AG10803 (cell line): Measurements from ENCODE around the gene CHI3L1.

Experiments used
- DNase-seq: peaks from one replicate; pipeline ENCODE4 v3.0.0; 2010; ENCODE audit warnings: low read depth
- H3K4me3 ChIP-seq: 2 replicates; pipeline ENCODE4 v1.5.1; 2011; ENCODE audit warnings: mild to moderate bottlenecking, low read length, control low read depth
- TF ChIP-seq, protein P1 (sequence below): conservative IDR thresholded peaks from 2 replicates; pipeline ENCODE4 v1.5.1; 2011; ENCODE audit warnings: mild to moderate bottlenecking, low read length, control low read depth, inconsistent platforms

CHI3L1 gene

DNA sequence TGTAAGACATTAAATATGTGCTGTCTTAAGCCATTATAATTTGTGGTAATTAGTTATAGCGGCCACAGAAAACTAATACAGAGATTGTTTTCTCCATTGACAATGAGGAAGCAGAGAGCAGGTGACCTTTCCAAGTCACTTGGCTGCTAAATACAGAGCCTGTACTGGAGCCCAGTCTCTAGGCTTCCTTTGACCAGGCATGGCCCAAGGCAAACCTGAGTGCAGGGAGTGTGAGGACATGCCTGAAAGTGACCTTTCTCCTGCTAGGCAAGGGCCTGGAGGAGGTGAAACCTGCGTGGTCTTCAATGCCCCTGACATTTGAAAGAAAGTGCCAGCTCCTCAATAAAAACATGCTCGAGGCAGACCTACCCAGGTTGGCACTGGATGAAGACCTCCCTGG is 12.5 kb upstream of the CHI3L1 start:
- TF ChIP-seq, protein P1, sequence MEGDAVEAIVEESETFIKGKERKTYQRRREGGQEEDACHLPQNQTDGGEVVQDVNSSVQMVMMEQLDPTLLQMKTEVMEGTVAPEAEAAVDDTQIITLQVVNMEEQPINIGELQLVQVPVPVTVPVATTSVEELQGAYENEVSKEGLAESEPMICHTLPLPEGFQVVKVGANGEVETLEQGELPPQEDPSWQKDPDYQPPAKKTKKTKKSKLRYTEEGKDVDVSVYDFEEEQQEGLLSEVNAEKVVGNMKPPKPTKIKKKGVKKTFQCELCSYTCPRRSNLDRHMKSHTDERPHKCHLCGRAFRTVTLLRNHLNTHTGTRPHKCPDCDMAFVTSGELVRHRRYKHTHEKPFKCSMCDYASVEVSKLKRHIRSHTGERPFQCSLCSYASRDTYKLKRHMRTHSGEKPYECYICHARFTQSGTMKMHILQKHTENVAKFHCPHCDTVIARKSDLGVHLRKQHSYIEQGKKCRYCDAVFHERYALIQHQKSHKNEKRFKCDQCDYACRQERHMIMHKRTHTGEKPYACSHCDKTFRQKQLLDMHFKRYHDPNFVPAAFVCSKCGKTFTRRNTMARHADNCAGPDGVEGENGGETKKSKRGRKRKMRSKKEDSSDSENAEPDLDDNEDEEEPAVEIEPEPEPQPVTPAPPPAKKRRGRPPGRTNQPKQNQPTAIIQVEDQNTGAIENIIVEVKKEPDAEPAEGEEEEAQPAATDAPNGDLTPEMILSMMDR, result no peak
- DNase-seq, result no peak
- H3K4me3 ChIP-seq, result no peak overlapping the region

GRCh38 chr1:203197625-203198024 is 11.1 kb upstream of the CHI3L1 start:
- TF ChIP-seq, protein P1, result no peak
- H3K4me3 ChIP-seq, result no peak overlapping the region
- DNase-seq, result peak; percentile 83

DNA sequence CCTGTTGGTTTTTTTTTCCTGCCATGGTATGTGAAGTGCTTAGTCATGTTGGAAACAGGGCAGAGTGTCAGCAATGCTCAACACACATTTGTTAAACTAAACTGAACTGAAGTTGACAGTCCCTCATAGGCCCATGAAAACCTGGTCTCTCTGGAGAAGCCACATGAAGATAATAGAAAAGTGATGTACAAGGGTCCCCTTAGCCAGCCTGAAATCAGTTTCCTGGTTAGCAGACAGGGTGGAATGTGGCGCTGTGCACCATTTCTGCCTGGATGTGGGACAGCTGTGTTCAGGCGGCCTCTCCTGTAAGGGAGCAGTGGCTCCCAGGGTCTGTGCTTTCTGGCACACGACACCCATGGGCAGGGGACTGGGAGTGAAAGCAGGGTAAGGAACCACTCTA is 9.9 kb upstream of the CHI3L1 start:
- peak; percentile 11 for DNase-seq
- TF ChIP-seq, protein P1, result peak; percentile 29
- H3K4me3 ChIP-seq, result no peak overlapping the region

DNA sequence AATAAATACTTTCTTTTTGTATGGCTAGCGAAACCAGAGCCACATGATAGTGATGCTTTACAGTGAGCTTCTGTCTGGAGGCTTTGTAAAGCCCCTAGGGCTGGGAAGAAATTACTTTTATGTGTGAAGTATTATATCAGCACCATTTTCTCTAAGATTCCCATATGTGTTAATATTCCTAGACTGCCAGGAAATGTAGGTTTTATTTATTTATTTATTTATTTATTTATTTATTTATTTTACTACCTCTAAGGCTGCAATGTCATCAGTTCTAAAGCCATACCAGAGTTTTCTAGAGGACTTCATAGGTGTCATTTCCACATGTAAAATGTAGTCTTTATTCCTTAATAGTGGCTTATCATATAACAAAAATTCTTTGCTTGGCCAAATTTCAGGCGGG is 4.4 kb upstream of the CHI3L1 start:
- TF ChIP-seq, protein P1, result no peak
- no peak overlapping the region for H3K4me3 ChIP-seq
- DNase-seq, result no peak

DNA sequence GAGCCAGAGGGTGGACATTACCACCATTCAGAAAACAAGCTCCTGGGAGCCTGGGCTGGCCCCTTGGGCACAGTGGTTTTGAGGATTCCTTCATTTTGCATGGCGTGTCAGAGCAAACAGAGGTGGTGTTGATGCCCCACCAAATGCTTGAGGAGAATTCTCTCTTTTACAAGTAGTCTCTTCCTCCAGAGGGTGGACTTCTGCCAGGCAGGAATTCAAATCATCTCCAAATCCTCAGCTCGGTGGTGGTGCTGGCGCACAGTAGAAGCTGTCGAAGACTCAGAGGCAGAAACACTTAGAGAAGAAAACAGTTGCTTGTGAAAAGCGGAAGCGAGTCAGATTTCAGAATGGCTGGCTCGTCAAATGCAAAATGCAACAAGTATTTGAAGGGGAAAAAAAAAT is 3.4 kb upstream of the CHI3L1 start:
- no peak overlapping the region for H3K4me3 ChIP-seq
- TF ChIP-seq, protein P1, result no peak
- DNase-seq, result peak; percentile 50

GRCh38 chr1:203188686-203189232 is 2.3 kb upstream of the CHI3L1 start:
- no peak overlapping the region for H3K4me3 ChIP-seq
- DNase-seq, result no peak
- TF ChIP-seq, protein P1, result no peak

- TF ChIP-seq, protein P1, result no peak
- DNase-seq, result no peak
- no peak overlapping the region for H3K4me3 ChIP-seq
Measured at GRCh38 chr1:203187689-203188264, 1.3 kb upstream of the CHI3L1 start.
